HG02623 (cell line): ENCODE results near the gene COA8.
"Not testable (repeated sequence)": the region's sequence is repeated elsewhere in the genome, so short reads cannot be mapped to it uniquely, and the experiment has no call there.

ENCODE experiments used
- ATAC-seq: cut with Tn5 transposase; IDR thresholded peaks from one replicate; pipeline ENCODE4 v1.9.1; 2021; ENCODE audit warnings: moderate library complexity; ENCODE audit not compliant: unreplicated experiment

The COA8 gene

DNA sequence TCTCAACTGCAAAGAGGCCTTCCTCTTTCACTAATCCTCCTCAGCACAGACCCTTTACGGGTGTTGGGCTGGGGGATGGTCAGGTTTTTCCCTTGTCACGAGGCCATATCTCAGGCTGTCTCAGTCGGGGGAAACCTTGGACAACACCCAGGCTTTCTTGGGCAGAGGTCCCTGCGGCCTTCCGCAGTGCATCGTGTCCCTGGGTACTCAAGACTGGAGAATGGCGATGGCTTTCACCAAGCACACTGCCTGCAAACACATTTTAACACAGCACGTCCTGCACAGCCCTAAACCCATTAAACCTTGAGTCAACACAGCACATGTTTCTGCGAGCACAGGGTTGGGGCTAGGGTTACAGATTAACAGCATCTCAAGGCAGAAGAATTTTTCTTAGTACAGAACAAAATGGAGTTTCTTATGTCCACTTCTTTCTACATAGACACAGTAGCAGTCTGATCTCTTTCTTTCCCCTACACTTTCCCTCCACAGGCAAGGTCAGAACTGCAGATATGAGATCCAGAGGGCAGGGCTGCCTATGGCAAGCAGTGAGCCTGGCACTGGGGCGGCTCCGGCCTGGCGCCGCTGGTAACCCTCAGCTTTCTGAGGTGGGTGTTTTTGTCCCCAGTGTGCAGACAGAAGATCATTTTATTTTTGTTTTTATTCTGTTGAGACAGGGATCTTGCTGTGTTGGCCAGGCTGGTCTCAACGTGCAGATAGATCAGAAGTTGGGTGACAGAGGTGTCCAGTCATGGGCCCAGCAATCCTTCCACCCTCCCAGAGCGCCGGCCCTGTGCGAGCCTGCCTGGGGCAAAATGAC is 37.1 kb upstream of the COA8 start:
- not testable (repeated sequence) for ATAC-seq

GRCh38 chr14:103526247-103526913 is 36.4 kb upstream of the COA8 start:
- ATAC-seq, result no peak

DNA sequence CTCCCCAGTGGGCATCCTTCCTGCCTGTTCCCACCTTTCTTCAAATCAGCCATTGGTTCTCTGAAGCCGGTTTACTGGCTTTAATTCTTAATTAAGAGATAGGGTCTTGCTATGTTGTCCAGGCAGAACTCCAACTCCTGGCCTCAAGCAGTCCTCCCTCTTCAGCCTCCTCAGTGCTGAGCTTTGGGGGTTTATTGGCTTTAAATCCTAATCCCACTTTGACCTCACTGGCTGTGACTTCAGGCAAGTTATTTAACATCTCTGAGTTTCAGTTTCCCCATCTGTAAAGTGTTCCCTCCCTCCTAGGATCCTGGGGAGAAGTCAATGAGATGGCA is 35.9 kb upstream of the COA8 start:
- no peak for ATAC-seq

DNA sequence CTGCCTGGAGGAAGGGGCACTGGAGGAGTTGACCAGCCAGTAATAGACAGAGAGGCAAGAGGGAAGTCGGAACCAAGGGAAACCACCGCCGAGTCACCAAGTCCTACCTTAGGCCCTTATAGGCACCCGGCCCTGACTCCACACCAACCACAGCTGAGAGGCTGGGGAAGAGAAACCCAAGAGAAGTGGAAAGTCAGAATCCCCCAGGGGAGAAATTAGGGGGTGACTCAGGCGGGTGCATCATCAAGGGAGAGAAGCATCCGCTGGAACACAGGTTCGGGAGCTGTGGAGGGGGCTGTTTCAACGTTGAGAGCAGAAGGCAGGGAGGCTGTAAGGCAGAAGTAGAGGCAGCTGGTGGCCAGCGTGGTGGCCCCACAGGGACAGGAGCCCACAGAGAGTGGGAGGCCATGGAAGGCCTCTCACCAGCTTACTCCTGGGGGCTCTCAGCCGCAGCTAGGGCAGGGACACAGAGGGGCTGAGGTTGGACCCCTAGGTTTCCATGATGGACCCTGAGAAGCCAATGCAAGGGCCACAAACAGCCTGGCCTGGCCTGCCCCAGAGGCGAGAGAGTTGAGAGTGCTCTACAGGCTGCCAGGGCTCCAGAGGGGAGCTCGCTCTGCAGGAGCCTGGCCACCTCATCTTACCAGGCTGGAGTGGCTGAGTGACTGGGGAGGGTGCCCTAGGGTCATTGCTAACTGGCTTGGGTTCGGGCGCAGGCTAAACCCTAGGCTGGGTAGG is 35.2 kb upstream of the COA8 start:
- ATAC-seq, result peak; percentile 55

DNA sequence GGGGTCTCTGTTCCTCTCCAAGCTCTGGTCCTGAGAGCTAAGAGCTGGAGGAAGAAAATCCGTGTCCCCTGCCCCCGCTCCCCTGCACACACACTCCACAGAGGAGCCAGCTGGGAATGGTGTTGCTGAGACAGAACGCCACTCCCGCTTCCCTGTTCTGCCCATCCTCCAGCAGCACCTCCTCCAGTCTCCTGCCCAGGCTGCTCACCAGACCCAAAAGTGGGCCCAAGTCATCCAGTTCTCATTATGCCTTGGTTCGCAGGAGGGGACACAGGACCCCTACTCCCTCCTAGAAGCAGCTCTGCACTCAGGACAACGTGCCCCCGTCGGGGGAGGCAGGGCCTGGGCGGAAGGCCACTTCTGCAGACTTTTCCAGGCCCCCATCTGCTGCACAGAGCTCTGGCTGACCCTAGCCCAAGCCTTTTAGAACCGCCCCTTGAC is 34.6 kb upstream of the COA8 start:
- no peak for ATAC-seq

DNA sequence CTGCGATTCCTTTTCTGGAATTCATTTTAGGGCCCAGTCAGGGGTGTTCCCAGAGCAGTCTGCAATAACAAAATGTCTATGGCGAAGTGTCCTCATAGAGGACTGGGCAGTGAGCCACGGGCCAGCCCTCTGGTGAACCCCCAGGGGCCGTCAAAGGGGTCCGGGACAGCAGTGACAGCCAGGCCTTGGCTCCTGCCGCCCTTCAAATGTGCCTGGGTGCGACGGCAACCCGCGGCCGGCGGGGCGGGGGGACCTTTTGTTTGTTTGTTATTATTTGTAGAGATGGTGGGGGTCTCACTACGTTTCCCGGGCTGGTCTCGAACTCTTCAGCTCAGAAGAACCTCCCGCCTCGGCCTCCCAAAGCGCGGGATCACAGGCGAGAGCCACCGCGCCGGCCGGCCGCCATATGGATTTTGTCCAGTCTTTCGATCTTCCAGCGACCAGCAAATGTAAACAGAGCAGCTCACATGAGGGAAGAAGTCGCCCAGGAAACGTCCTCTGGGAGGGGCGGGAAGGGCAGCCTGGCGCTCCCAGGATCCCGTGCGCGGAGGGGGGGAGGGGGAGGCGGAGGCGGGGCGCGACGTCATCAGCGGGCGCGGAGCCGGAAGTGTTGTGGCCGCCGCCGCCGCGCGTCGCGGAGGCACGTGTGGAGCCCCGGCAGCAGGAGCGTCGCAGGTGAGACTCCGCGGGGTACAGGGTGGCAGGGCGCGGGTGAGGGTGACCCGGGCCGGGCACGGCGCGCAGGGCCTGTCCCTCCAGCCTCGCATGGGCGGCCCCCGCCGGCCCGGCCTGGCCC is 34.0 kb upstream of the COA8 start, which contains the start of gene TRMT61A:
TRMT61A (plus strand) TSS at position 610 of the 796 bp plus-strand sequence. CDS start 783 bp downstream, outside the sequence.
- no peak for ATAC-seq

GRCh38 chr14:103529383-103530365 is 33.1 kb upstream of the COA8 start:
- ATAC-seq, result no peak

- ATAC-seq, result no peak
Measured at GRCh38 chr14:103530390-103530789, 32.4 kb upstream of the COA8 start.

DNA sequence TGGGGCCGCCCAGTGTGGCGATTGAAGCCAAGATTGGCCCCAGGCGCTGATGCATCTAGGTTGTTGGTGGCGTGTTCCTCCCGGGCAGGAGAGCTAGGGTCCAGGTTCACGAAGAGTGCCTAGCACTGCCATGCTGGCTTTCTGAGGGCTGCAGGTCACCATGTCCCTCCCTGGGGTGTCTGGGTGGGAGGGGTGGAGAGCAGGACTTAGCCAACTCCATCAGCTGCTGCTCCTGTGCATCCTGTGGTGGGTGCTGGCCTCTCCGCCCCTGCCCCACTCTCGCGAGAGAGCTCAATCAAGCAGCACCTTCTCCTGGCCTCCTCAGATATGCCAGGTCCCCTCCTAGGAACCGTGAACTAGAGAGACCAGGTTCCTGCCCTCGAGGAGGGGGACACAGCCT is 31.9 kb upstream of the COA8 start:
- no peak for ATAC-seq

- ATAC-seq, result no peak
Measured at GRCh38 chr14:103531421-103532215, 31.1 kb upstream of the COA8 start.

GRCh38 chr14:103532216-103533136 is 30.3 kb upstream of the COA8 start:
- ATAC-seq, result no peak

DNA sequence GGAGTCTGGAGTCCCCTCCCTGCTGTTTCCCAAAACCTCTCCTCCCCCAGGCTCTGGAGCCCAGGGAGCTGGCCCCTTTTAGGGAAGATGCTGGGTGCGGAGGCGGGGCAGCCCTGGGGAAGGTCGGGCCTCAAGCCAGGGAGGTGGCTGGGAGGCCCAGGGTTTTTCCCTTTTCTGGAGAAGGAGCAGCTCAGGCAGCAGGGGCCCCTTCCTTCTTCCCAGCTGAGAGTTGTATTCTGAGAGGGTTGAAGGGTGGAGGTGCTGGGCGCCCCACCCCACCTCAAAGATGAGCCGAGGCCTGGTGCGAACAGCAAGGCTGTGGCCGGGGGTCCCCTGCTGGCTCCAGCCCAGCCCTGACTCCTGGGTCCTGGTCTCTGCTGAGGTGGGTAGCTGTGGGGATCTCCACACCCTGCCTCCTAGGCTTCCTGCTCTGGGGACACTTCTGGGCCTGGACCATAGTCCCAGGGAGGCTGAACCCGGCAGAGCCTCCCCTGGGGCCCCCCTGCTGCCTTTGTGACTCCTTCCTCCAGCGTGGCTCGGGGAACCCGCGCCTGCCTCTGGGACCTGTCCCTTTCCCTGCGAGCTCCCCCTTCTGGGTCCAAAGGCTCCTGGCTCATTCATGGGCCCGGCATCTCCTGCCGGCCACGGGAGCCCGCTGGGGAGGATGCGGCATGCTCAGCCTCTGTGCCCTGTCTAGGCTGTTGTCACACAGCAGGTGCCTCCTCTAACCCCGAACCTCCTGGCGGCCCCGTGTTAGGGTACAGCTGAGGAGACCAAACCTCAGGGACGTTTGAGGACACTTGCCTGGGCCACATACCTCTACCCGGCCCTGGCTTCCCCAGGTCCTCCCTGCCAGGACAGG is 29.4 kb upstream of the COA8 start:
- no peak for ATAC-seq

DNA sequence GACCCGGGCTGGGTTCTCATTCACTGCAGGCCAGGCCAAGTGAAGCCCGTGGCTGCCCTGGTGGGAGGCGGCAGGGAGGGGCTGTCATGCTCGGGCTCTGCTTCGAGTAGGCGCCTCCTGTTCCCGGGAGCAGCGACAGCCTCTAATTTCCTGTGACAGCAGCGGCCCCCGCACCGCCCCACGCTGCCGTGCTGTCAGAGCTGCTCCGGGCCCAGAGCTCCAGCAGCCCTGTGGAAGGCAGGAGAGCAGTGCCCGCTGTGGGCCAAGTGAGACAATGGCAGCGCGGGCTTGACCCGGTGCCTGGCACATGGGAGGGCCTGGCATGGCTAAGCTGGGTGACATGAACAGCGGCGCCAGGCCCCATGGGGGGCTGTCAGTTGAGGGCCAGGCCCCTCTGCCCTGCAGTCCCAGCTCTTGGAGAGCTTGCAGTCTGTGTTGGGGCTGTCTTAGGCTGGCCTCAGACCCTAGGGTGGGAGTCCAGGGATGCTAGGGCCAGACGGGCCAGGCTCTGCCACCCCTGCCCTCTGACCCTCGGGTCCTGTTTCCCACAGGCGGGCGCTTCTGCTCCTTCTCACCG is 28.7 kb upstream of the COA8 start:
- no peak for ATAC-seq

DNA sequence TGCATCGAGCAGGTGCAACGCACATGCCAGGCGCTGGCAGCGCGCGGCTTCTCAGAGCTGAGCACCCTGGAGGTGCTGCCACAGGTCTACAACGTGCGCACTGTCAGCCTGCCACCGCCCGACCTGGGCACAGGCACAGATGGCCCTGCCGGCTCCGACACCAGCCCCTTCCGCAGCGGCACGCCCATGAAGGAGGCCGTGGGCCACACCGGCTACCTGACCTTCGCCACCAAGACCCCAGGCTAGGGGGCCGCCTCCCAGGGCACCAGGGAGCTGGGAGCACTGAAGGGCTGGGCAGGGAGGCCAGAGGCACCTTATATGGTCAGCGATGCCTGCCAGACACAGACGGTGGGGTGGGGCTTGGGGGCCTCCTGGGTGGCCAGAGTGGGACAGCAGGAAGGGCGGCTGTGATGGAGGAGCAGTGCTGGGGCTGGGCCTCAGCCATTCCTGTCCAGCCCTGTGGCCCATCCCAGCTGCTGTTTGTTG is 28.1 kb upstream of the COA8 start:
- ATAC-seq, result no peak

DNA sequence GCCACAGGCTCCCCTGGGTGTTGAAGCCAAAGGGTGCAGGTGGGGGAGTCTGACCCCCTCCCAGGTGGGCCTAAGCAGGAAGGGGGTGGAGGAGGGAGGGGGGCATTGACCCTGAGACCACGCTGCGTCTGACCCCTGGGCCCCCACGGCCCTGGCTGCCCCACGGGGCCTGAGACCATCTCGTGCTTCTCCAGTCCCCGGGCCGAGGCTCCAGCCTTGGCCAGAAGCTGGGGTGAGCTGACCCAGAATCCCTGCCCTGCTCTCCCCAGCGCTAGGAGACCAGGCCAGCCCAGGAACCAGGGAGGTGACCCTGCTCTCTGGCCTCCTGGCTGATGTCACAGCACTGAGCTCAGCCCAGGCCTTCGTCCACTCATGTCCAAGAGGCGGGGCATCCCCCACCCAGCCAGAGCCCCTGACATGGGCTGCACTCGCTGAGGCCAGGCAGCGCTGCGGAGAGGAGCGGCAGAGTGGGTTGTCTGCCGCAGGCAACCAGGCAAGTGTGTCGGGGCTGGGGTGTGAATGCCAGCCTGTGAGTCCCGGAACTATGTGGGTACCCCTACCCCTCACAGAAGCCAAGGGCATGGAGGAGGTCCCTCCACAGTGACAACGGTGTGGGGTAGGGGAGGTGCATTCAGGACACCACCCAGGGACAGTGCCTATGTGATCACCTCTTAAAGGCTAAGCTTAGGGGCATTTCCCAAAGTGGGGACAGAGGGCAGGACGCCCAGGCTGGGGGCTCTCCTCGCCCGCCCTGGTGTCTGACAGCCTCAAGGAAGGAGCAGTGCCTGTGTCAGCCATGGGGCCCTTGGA is 27.5 kb upstream of the COA8 start:
- ATAC-seq, result no peak
